ENCODE data around the gene GIN1.
"Not testable (repeated sequence)": the region's sequence is repeated elsewhere in the genome, so short reads cannot be mapped to it uniquely, and the experiment has no call there.

GIN1 gene

GRCh38 chr5:103086547-103086946, 33.4 kb downstream of the GIN1 start:
- Histone ChIP-seq H3K4me3 (ENCODE audit: low read depth, low read length) (no peak overlapping the region), H3K9me3 (ENCODE audit: control insufficient read depth, insufficient read depth, low read length) (peaks cover 7% of the 10 kb centered on the region), H3K9ac (ENCODE audit: low read depth, low read length) (no peak overlapping the region), H3K36me3 (ENCODE audit: control insufficient read depth, insufficient read depth, low read length) (peaks cover 19% of the 10 kb centered on the region), H3K27me3 (ENCODE audit: control insufficient read depth, insufficient read depth, low read length) (no peaks in the 10 kb centered on the region), H3K27ac (ENCODE audit: low read depth, low read length) (no peak overlapping the region), H3K4me1 (ENCODE audit: control insufficient read depth, insufficient read depth, low read length) (no peaks in the 10 kb centered on the region)

GRCh38 chr5:103079796-103080195, 40.1 kb downstream of the GIN1 start:
- H3K9ac ChIP-seq (ENCODE audit: low read depth, low read length), result no peak overlapping the region
- no peaks in the 10 kb centered on the region for H3K27me3 ChIP-seq (ENCODE audit: control insufficient read depth, insufficient read depth, low read length)
- peaks cover 36% of the 10 kb centered on the region; the same call in 1 of the 2 replicates for H3K9me3 ChIP-seq (ENCODE audit: control insufficient read depth, insufficient read depth, low read length)
- no peaks in the 10 kb centered on the region for H3K36me3 ChIP-seq (ENCODE audit: control insufficient read depth, insufficient read depth, low read length)
- H3K4me3 ChIP-seq (ENCODE audit: low read depth, low read length), result no peak overlapping the region
- H3K27ac ChIP-seq (ENCODE audit: low read depth, low read length), result no peak overlapping the region
- no peaks in the 10 kb centered on the region for H3K4me1 ChIP-seq (ENCODE audit: control insufficient read depth, insufficient read depth, low read length)

- Histone ChIP-seq H3K27me3 (ENCODE audit: control insufficient read depth, insufficient read depth, low read length) (no peaks in the 10 kb centered on the region), H3K4me1 (ENCODE audit: control insufficient read depth, insufficient read depth, low read length) (no peaks in the 10 kb centered on the region), H3K9me3 (ENCODE audit: control insufficient read depth, insufficient read depth, low read length) (peaks cover 30% of the 10 kb centered on the region; the same call in 1 of the 2 replicates)
Observed at GRCh38 chr5:103075442-103075841, 44.5 kb downstream of the GIN1 start.

GRCh38 chr5:103073500-103073899, 46.4 kb downstream of the GIN1 start:
- H3K36me3 ChIP-seq (ENCODE audit: control insufficient read depth, insufficient read depth, low read length); H3K9ac ChIP-seq (ENCODE audit: low read depth, low read length); H3K27me3 ChIP-seq (ENCODE audit: control insufficient read depth, insufficient read depth, low read length); H3K4me3 ChIP-seq (ENCODE audit: low read depth, low read length); H3K4me1 ChIP-seq (ENCODE audit: control insufficient read depth, insufficient read depth, low read length); H3K27ac ChIP-seq (ENCODE audit: low read depth, low read length): not testable (repeated sequence)
- peaks cover 12% of the 10 kb centered on the region; the same call in 1 of the 2 replicates for H3K9me3 ChIP-seq (ENCODE audit: control insufficient read depth, insufficient read depth, low read length)

More at GRCh38 chr5:103075442-103075841, 44.5 kb downstream of the GIN1 start:
- Histone ChIP-seq H3K4me3 (ENCODE audit: low read depth, low read length) (no peak overlapping the region), H3K36me3 (ENCODE audit: control insufficient read depth, insufficient read depth, low read length) (no peaks in the 10 kb centered on the region), H3K27ac (ENCODE audit: low read depth, low read length) (no peak overlapping the region), H3K9ac (ENCODE audit: low read depth, low read length) (no peak overlapping the region)

- no peaks in the 10 kb centered on the region for H3K4me1 ChIP-seq (ENCODE audit: control insufficient read depth, insufficient read depth, low read length)
- H3K9ac ChIP-seq (ENCODE audit: low read depth, low read length), result no peak overlapping the region
- H3K27me3 ChIP-seq (ENCODE audit: control insufficient read depth, insufficient read depth, low read length), result no peaks in the 10 kb centered on the region
- H3K4me3 ChIP-seq (ENCODE audit: low read depth, low read length), result no peak overlapping the region
- no peaks in the 10 kb centered on the region for H3K36me3 ChIP-seq (ENCODE audit: control insufficient read depth, insufficient read depth, low read length)
- no peaks in the 10 kb centered on the region for H3K9me3 ChIP-seq (ENCODE audit: control insufficient read depth, insufficient read depth, low read length)
- no peak overlapping the region for H3K27ac ChIP-seq (ENCODE audit: low read depth, low read length)
Observed at GRCh38 chr5:103066326-103066725, 53.6 kb downstream of the GIN1 start.

- H3K27me3 ChIP-seq (ENCODE audit: control insufficient read depth, insufficient read depth, low read length), result no peaks in the 10 kb centered on the region
- no peak overlapping the region for H3K27ac ChIP-seq (ENCODE audit: low read depth, low read length)
- peaks cover 20% of the 10 kb centered on the region for H3K4me1 ChIP-seq (ENCODE audit: control insufficient read depth, insufficient read depth, low read length)
- H3K4me3 ChIP-seq (ENCODE audit: low read depth, low read length), result no peak overlapping the region
- H3K9ac ChIP-seq (ENCODE audit: low read depth, low read length), result no peak overlapping the region
- H3K9me3 ChIP-seq (ENCODE audit: control insufficient read depth, insufficient read depth, low read length), result no peaks in the 10 kb centered on the region
- no peaks in the 10 kb centered on the region for H3K36me3 ChIP-seq (ENCODE audit: control insufficient read depth, insufficient read depth, low read length)
Observed at GRCh38 chr5:103060424-103060954, 59.4 kb downstream of the GIN1 start.

GRCh38 chr5:103059525-103059924, 60.4 kb downstream of the GIN1 start:
- H3K4me3 ChIP-seq (ENCODE audit: low read depth, low read length), result no peak overlapping the region
- H3K27me3 ChIP-seq (ENCODE audit: control insufficient read depth, insufficient read depth, low read length), result no peaks in the 10 kb centered on the region
- no peaks in the 10 kb centered on the region for H3K36me3 ChIP-seq (ENCODE audit: control insufficient read depth, insufficient read depth, low read length)
- no peak overlapping the region for H3K9ac ChIP-seq (ENCODE audit: low read depth, low read length)
- H3K27ac ChIP-seq (ENCODE audit: low read depth, low read length), result no peak overlapping the region
- no peaks in the 10 kb centered on the region for H3K9me3 ChIP-seq (ENCODE audit: control insufficient read depth, insufficient read depth, low read length)
- H3K4me1 ChIP-seq (ENCODE audit: control insufficient read depth, insufficient read depth, low read length), result peaks cover 20% of the 10 kb centered on the region

GRCh38 chr5:103057208-103058130, 62.5 kb downstream of the GIN1 start:
- Histone ChIP-seq H3K4me1 (ENCODE audit: control insufficient read depth, insufficient read depth, low read length) (peaks cover 20% of the 10 kb centered on the region), H3K4me3 (ENCODE audit: low read depth, low read length) (no peak overlapping the region), H3K36me3 (ENCODE audit: control insufficient read depth, insufficient read depth, low read length) (no peaks in the 10 kb centered on the region), H3K27me3 (ENCODE audit: control insufficient read depth, insufficient read depth, low read length) (no peaks in the 10 kb centered on the region), H3K9me3 (ENCODE audit: control insufficient read depth, insufficient read depth, low read length) (no peaks in the 10 kb centered on the region), H3K27ac (ENCODE audit: low read depth, low read length) (no peak overlapping the region), H3K9ac (ENCODE audit: low read depth, low read length) (no peak overlapping the region)

GRCh38 chr5:103046706-103047105, 73.2 kb downstream of the GIN1 start:
- not testable (repeated sequence) for H3K4me3 ChIP-seq (ENCODE audit: low read depth, low read length); H3K36me3 ChIP-seq (ENCODE audit: control insufficient read depth, insufficient read depth, low read length); H3K4me1 ChIP-seq (ENCODE audit: control insufficient read depth, insufficient read depth, low read length); H3K27me3 ChIP-seq (ENCODE audit: control insufficient read depth, insufficient read depth, low read length); H3K9me3 ChIP-seq (ENCODE audit: control insufficient read depth, insufficient read depth, low read length); H3K9ac ChIP-seq (ENCODE audit: low read depth, low read length); H3K27ac ChIP-seq (ENCODE audit: low read depth, low read length)

GRCh38 chr5:103041071-103041676, 78.8 kb downstream of the GIN1 start:
- Histone ChIP-seq H3K9me3 (ENCODE audit: control insufficient read depth, insufficient read depth, low read length) (no peaks in the 10 kb centered on the region), H3K9ac (ENCODE audit: low read depth, low read length) (no peak overlapping the region), H3K4me1 (ENCODE audit: control insufficient read depth, insufficient read depth, low read length) (no peaks in the 10 kb centered on the region), H3K27ac (ENCODE audit: low read depth, low read length) (no peak overlapping the region), H3K4me3 (ENCODE audit: low read depth, low read length) (no peak overlapping the region), H3K27me3 (ENCODE audit: control insufficient read depth, insufficient read depth, low read length) (no peaks in the 10 kb centered on the region), H3K36me3 (ENCODE audit: control insufficient read depth, insufficient read depth, low read length) (no peaks in the 10 kb centered on the region)

Data from HUES48 (cell line).